ENCODE results near the gene ZNF791.
A peak's percentile ranks its signal among the peaks of the same experiment; 100 is the strongest.

The ZNF791 gene

GRCh38 chr19:12668932-12669269 is 58.2 kb downstream of the ZNF791 start:
- no peak for TF ChIP-seq GABPA (IDR thresholded peaks at IDR 0.05; ENCODE audit: low read depth)
- TF ChIP-seq POLR2AphosphoS5 (IDR thresholded peaks at IDR 0.05; ENCODE audit: low read depth): no peak
- no peak for TF ChIP-seq REST (IDR thresholded peaks at IDR 0.05; ENCODE audit: insufficient replicate concordance, low read depth)
- TF ChIP-seq SPI1 (IDR thresholded peaks at IDR 0.05; ENCODE audit: borderline replicate concordance, low read depth): no peak
- TF ChIP-seq, protein P1, sequence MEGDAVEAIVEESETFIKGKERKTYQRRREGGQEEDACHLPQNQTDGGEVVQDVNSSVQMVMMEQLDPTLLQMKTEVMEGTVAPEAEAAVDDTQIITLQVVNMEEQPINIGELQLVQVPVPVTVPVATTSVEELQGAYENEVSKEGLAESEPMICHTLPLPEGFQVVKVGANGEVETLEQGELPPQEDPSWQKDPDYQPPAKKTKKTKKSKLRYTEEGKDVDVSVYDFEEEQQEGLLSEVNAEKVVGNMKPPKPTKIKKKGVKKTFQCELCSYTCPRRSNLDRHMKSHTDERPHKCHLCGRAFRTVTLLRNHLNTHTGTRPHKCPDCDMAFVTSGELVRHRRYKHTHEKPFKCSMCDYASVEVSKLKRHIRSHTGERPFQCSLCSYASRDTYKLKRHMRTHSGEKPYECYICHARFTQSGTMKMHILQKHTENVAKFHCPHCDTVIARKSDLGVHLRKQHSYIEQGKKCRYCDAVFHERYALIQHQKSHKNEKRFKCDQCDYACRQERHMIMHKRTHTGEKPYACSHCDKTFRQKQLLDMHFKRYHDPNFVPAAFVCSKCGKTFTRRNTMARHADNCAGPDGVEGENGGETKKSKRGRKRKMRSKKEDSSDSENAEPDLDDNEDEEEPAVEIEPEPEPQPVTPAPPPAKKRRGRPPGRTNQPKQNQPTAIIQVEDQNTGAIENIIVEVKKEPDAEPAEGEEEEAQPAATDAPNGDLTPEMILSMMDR (IDR thresholded peaks at IDR 0.05; ENCODE audit: insufficient read depth, low read length): no peak
- peak overlapping the region; percentile 99 for H3K27ac ChIP-seq (replicated peaks)
- H3K27me3 ChIP-seq (ENCODE audit: insufficient read depth, poor library complexity, severe bottlenecking): no peaks in the 10 kb centered on the region
- peak; percentile 45 to 63 for DNase-seq (ENCODE audit: low read depth in 1 of 2, low spot score in 1 of 2)
- H3K4me3 ChIP-seq (replicated peaks; ENCODE audit: insufficient read depth, low read length): peak overlapping the region; percentile 86

- peak; percentile 75 to 76 for DNase-seq (ENCODE audit: low read depth in 1 of 2, low spot score in 1 of 2)
- Histone ChIP-seq H3K27ac (replicated peaks) (peak overlapping the region; percentile 99), H3K27me3 (ENCODE audit: insufficient read depth, poor library complexity, severe bottlenecking) (no peaks in the 10 kb centered on the region), H3K4me3 (replicated peaks; ENCODE audit: insufficient read depth, low read length) (peak overlapping the region; percentile 86)
- TF ChIP-seq POLR2AphosphoS5 (IDR thresholded peaks at IDR 0.05; ENCODE audit: low read depth) (peak; percentile 57), GABPA (IDR thresholded peaks at IDR 0.05; ENCODE audit: low read depth) (peak; percentile 99), REST (IDR thresholded peaks at IDR 0.05; ENCODE audit: insufficient replicate concordance, low read depth) (peak; percentile 49), SPI1 (IDR thresholded peaks at IDR 0.05; ENCODE audit: borderline replicate concordance, low read depth) (0 out of 2 replicates have a peak, but pooled peaks have one; percentile 9)
- TF ChIP-seq, protein P1 (IDR thresholded peaks at IDR 0.05; ENCODE audit: insufficient read depth, low read length): no peak
Observed at GRCh38 chr19:12669270-12670158, 58.8 kb downstream of the ZNF791 start.

DNA sequence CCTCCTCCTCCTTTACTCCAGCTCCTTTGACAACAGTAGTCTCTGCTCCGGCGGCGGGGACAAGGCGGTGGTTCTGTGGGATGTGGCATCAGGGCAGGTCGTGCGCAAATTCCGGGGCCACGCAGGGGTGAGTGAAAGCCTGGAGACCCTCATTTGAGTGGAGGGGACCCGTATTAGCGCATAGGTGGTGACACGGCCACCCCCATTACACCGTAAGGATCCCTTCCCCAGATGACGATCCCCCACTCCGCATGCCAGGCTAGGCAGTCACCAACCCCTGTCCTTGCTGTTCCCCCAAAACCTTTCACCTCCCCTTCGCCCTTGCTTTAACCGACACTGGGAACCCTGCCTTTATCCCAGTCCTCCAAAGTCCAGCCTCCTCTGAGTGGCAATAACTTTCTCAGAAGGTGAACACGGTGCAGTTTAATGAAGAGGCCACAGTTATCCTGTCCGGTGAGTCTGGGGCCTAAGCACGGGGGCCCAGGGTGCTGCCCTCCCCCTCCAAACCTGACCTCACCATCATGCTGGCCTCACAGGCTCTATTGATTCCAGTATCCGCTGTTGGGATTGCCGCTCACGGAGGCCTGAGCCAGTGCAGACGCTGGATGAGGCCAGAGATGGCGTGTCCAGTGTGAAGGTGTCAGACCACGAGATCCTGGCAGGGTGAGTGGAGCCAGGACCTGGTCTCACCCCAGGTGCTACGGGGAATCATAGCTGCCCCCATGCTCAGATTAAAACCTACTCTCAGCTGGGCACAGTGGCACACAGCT is 59.6 kb downstream of the ZNF791 start:
- no peak for DNase-seq (ENCODE audit: low read depth in 1 of 2, low spot score in 1 of 2)
- H3K27me3 ChIP-seq (ENCODE audit: insufficient read depth, poor library complexity, severe bottlenecking): no peaks in the 10 kb centered on the region
- no peak for TF ChIP-seq GABPA (IDR thresholded peaks at IDR 0.05; ENCODE audit: low read depth)
- no peak for TF ChIP-seq REST (IDR thresholded peaks at IDR 0.05; ENCODE audit: insufficient replicate concordance, low read depth)
- no peak; the same call in 1 of the 2 replicates for TF ChIP-seq POLR2AphosphoS5 (IDR thresholded peaks at IDR 0.05; ENCODE audit: low read depth)
- no peak for TF ChIP-seq SPI1 (IDR thresholded peaks at IDR 0.05; ENCODE audit: borderline replicate concordance, low read depth)
- TF ChIP-seq, protein P1 (IDR thresholded peaks at IDR 0.05; ENCODE audit: insufficient read depth, low read length): no peak
- peak overlapping the region; percentile 86 for H3K4me3 ChIP-seq (replicated peaks; ENCODE audit: insufficient read depth, low read length)
- peak overlapping the region; percentile 99 for H3K27ac ChIP-seq (replicated peaks)

Data from HL-60 (cell line).